Measurements from ENCODE around the gene RASGRF1.

DNA sequence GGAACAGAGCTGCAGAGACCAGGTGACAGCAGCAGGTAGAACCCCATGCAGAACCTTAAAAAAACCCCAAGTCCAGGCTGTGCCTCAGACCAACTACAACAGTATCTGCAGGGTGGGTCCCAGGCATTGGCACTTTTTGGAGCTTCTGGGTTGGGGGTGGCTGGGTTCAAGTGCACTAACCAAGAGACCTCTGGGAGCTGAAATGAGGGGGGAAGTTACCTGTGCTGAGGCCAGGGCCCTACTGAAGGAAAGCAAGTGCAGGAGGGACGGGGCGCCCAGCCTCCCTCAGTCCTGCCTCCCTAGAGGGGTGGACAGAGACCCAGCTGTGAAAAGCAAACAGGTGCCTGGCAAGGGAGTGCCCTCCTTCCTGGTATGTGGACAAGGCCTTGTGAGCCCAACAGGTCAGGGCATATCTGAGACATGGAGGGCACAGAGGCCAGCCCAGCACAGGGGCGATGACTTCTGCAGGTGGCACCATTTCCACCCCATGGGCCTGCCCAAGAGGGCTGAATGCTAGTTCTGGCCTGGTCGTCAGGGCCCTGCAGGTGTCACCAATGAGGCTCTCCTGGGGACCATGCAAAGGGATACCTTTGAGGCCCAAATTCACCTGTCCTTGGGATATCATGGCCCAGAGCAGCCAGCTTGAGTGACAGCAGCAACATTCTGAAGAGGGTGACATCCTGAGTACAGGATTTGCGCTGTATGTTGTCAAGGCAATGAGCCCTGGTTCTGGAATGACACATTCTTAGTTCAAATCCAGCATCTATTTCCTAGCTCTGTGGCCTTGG is 164.4 kb downstream of the RASGRF1 start:
- TF ChIP-seq CTCF (IDR thresholded peaks at IDR 0.05) (no peak), POLR2A (IDR thresholded peaks at IDR 0.05) (no peak)
